ENCODE data around the gene SLC25A19.

- TF ChIP-seq CTCF (conservative IDR thresholded peaks at IDR 0.05) (no peak), EZH2 (IDR thresholded peaks at IDR 0.05; ENCODE audit: low read depth) (no peak)
Measured at GRCh38 chr17:75250009-75250471, 39.2 kb downstream of the SLC25A19 start.

Data from PC-9 (cell line).